GM12878 (cell line): ENCODE data around the gene CYTL1. TPM values are rescaled to one million over a fixed set of nuclear protein-coding genes. Genes with fewer than 3 reads are reported as not detected.

Experiments used
- ATAC-seq: fragments of 200-7000 bp; cut with Tn5 transposase; 3 replicates; pipeline ENCODE4 v1.9.1; 2020; ENCODE audit warnings: mild to moderate bottlenecking, moderate library complexity
- BruUV-seq: library from RNA; stranded (reverse); fragments of 400-500 nt; replicated peaks from 2 replicates; lab custom pipeline; 2021; lab: Mats Ljungman, UMichigan
- CTCF ChIA-PET: fragments of 300-600 bp; sonication (Branson Sonifier 250); formaldehyde crosslinking; extraction: SDS; loops from one replicate; lab custom pipeline; 2021; ENCODE audit warnings: inconsistent platforms; lab: Yijun Ruan, JAX
- POLR2A ChIA-PET: fragments of 350-600 bp; formaldehyde crosslinking; extraction: SDS; loops from one replicate; lab custom pipeline; 2021; ENCODE audit warnings: inconsistent platforms; lab: Charles Lee
- RAD21 ChIA-PET: fragments of 300-600 bp; sonication (Branson Sonifier 250); formaldehyde crosslinking; loops from one replicate; lab custom pipeline; 2023; ENCODE audit warnings: antibody characterized with exemption; ENCODE audit not compliant: unreplicated experiment; lab: Charles Lee
- SMC1A ChIA-PET: fragments of 300-600 bp; sonication (Branson Sonifier 250); formaldehyde crosslinking; loops from one replicate; lab custom pipeline; 2023; ENCODE audit not compliant: unreplicated experiment, uncharacterized antibody; lab: Charles Lee
- DNase-seq: peaks from one replicate; pipeline ENCODE4 v3.0.0-alpha.2; 2011; ENCODE audit warnings: low read depth, low spot score
- FAIRE-seq: peaks from 3 replicates; lab custom pipeline; 2011; peaks lifted over from hg19 to GRCh38; lab: Jason Lieb, UNC
- H2AFZ ChIP-seq: 2 replicates; pipeline ENCODE4 v1.6.0; 2011; ENCODE audit warnings: low read depth, low read length, control low read depth; ENCODE audit not compliant: control insufficient read depth
- H3K27ac ChIP-seq: 2 replicates; pipeline ENCODE4 v1.5.1; 2011; ENCODE audit warnings: control low read depth; ENCODE audit not compliant: control insufficient read depth, insufficient read depth
- H3K27me3 ChIP-seq, 2 experiments: replicated peaks in 1 of 2; 2 replicates each; pipeline versions ENCODE4 v1.6.0 to v1.6.1; 2011; ENCODE audit warnings: low read length in 1 of 2; ENCODE audit not compliant: control insufficient read depth in 2 of 2, insufficient read depth in 2 of 2
- H3K36me3 ChIP-seq, 2 experiments: 2 replicates each; pipeline ENCODE4 v1.5.1; 2011; ENCODE audit warnings: low read length in 1 of 2; ENCODE audit not compliant: control insufficient read depth in 2 of 2, insufficient read depth in 2 of 2
- H3K4me1 ChIP-seq: 2 replicates; pipeline ENCODE4 v1.6.1; 2011; ENCODE audit warnings: mild to moderate bottlenecking, low read length, moderate library complexity, mixed read lengths; ENCODE audit not compliant: control insufficient read depth, insufficient read depth
- H3K4me2 ChIP-seq: 2 replicates; pipeline ENCODE4 v1.6.0; 2011; ENCODE audit warnings: control low read depth; ENCODE audit not compliant: control insufficient read depth, insufficient read depth
- H3K4me3 ChIP-seq: fragments of 200-600 bp; sonication (generic); 2 replicates; pipeline ENCODE4 v1.5.1; 2016
- H3K79me2 ChIP-seq: 2 replicates; pipeline ENCODE4 v1.6.0; 2011; ENCODE audit warnings: low read length; ENCODE audit not compliant: control insufficient read depth, insufficient read depth
- H3K9ac ChIP-seq: 2 replicates; pipeline ENCODE4 v1.8.0; 2011; ENCODE audit warnings: low read length, control low read depth, mixed read lengths; ENCODE audit not compliant: control insufficient read depth, insufficient read depth
- H3K9me3 ChIP-seq: replicated peaks from 3 replicates; pipeline ENCODE4 v1.5.1; 2011; ENCODE audit warnings: mild to moderate bottlenecking, low read length; ENCODE audit not compliant: control insufficient read depth, insufficient read depth
- H4K20me1 ChIP-seq: 2 replicates; pipeline ENCODE4 v1.6.0; 2011; ENCODE audit not compliant: control insufficient read depth, insufficient read depth
- CTCF ChIP-seq, 3 experiments: IDR thresholded peaks in 2 of 3; conservative IDR thresholded peaks in 1 of 3; 2 replicates each; pipeline ENCODE4 v1.5.1; 2011; ENCODE audit warnings: low read depth in 3 of 3, low read length in 3 of 3, mild to moderate bottlenecking in 3 of 3, control low read depth in 2 of 3, moderate library complexity in 2 of 3, inconsistent platforms in 1 of 3, mixed read lengths in 1 of 3; ENCODE audit not compliant: control insufficient read depth in 2 of 3, insufficient read depth in 1 of 3; ENCODE audit errors: extremely low read depth in 1 of 3
- EP300 ChIP-seq, 2 experiments: fragments of 150-350 bp in 1 of 2; IDR thresholded peaks; 2 replicates each; pipeline ENCODE4 v1.6.1; 2011 to 2012; ENCODE audit warnings: low read depth in 2 of 2, low read length in 2 of 2, borderline replicate concordance in 1 of 2, improper control_type of control experiment in 1 of 2, inconsistent platforms in 1 of 2; ENCODE audit not compliant: control insufficient read depth in 1 of 2
- KLF5 ChIP-seq: fragments of 450-650 bp; IDR thresholded peaks from 2 replicates; pipeline ENCODE4 v1.6.1; 2014; ENCODE audit warnings: mild to moderate bottlenecking; ENCODE audit not compliant: partially characterized antibody
- NBN ChIP-seq: fragments of 450-650 bp; IDR thresholded peaks from 2 replicates; pipeline ENCODE4 v1.6.1; 2016
- RAD21 ChIP-seq: IDR thresholded peaks from 2 replicates; pipeline ENCODE4 v1.6.1; 2011; ENCODE audit warnings: mild to moderate bottlenecking, low read depth, low read length, moderate library complexity; ENCODE audit not compliant: insufficient read depth
- RB1 ChIP-seq: fragments of 450-650 bp; formaldehyde crosslinking; IDR thresholded peaks from 2 replicates; pipeline ENCODE4 v1.6.1; 2017; ENCODE audit warnings: mild to moderate bottlenecking, borderline replicate concordance
- SMAD1 ChIP-seq: fragments of 450-650 bp; IDR thresholded peaks from 2 replicates; pipeline ENCODE4 v1.6.1; 2018; ENCODE audit warnings: mild to moderate bottlenecking, low read depth; ENCODE audit not compliant: partially characterized antibody
- SMC3 ChIP-seq: IDR thresholded peaks from 2 replicates; pipeline ENCODE4 v1.6.1; 2011; ENCODE audit warnings: low read length, improper control_type of control experiment, borderline replicate concordance
- WGBS: methylation state at CpG from one replicate; pipeline ENCODE4 v1.1.6; 2016; ENCODE audit warnings: low lambda C conversion rate; ENCODE audit not compliant: insufficient replicate concordance, insufficient coverage; ENCODE audit errors: missing lambda C conversion rate; 5-methylcytosine and 5-hydroxymethylcytosine counted together
- in situ Hi-C: fragments of 300-500 bp; cut with MboI; formaldehyde crosslinking; loops from 9 replicates; pipeline ENCODE4 v1.14.3; 2018; ENCODE audit warnings: mixed read lengths
- intact Hi-C: fragments of 100-400 bp; cut with micrococcal nuclease; formaldehyde crosslinking; loops from one replicate; pipeline ENCODE4 v1.14.2; 2022; ENCODE audit not compliant: unreplicated experiment
- polyA plus RNA-seq, 11 experiments: library from polyadenylated mRNA; depleted of rRNA in 4 of 11; unstranded in 6 of 11; stranded (reverse) in 5 of 11; fragments of >200 nt; fragmentation: Nextera tagmentation in 4 of 11; fragmentation: Illumina TruSeq in 1 of 11; extraction: Ambion mirVana in 4 of 11; extraction: Trizol in 1 of 11; gene quantifications; 1 replicate in 1 of 11; 2 replicates in 10 of 11; pipeline versions ENCODE4 v1.2.1 to v1.2.3, GENCODE V29; 2011 to 2016; ENCODE audit warnings: inconsistent platforms in 2 of 11, missing spikeins in 2 of 11, low read depth in 1 of 11
- total RNA-seq, 4 experiments: library from RNA; depleted of rRNA in 3 of 4; stranded (reverse); fragments of >200 nt in 3 of 4; fragmentation: Illumina TruSeq in 1 of 4; extraction: Trizol in 1 of 4; gene quantifications; 2 replicates each; pipeline versions ENCODE4 v1.2.1 to v1.2.3, GENCODE V29; 2013 to 2021

CYTL1 gene
- total and polyA plus RNA-seq, 10 of the 15 experiments (the other 5 are each of a cell fraction or from before 2014, with no cell fraction given), result not detected

GRCh38 chr4:5050520-5051277 is 31.4 kb upstream of the CYTL1 start:
- Histone ChIP-seq H4K20me1 (no peaks in the 10 kb centered on the region), H3K79me2 (no peaks in the 10 kb centered on the region), H3K4me2 (peak overlapping the region; percentile 55), H3K36me3 (no peaks in the 10 kb centered on the region), H3K27me3 (peaks cover 5 to 12% of the 10 kb centered on the region in 2 experiments), H3K9me3 (no peaks in the 10 kb centered on the region; the same call in 2 of the 3 replicates), H3K4me1 (no peaks in the 10 kb centered on the region), H3K9ac (no peak overlapping the region), H3K4me3 (no peak overlapping the region), H2AFZ (no peak overlapping the region; the same call in 1 of the 2 replicates), H3K27ac (no peak overlapping the region)
- SMC1A ChIA-PET, result no interaction called here
- FAIRE-seq, result no peak
- in situ Hi-C loops (no loop called here), intact Hi-C loops (no loop called here)
- CTCF ChIA-PET, result no interaction called here
- POLR2A ChIA-PET, result no interaction called here
- no TSS peak for BruUV-seq
- RAD21 ChIA-PET, result no interaction called here
- WGBS, result 1% methylated on average over 36 of the region's 36 CpGs
- peak; percentile 66 for ATAC-seq
- DNase-seq, result no peak
- TF ChIP-seq EP300 (IDR thresholded peaks at IDR 0.05; ENCODE audit: borderline replicate concordance in 1 of 2, control insufficient read depth in 1 of 2, low read depth in 2 of 2, low read length in 2 of 2) (no peak), KLF5 (no peak), SMAD1 (no peak), RAD21 (peak; percentile 58), NBN (no peak), CTCF (IDR thresholded peaks at IDR 0.05 in 2 of 3, conservative IDR thresholded peaks at IDR 0.05 in 1 of 3; ENCODE audit: control insufficient read depth in 2 of 3, extremely low read depth in 1 of 3, insufficient read depth in 1 of 3, low read depth in 3 of 3, low read length in 3 of 3) (peak; percentile 37 to 59 (median 44); a peak in 4 of 6 replicates), RB1 (no peak), SMC3 (peak; percentile 43; the same call in 1 of the 2 replicates)
